OCI-LY1 (cell line): ENCODE results near the gene ANO2.

Experiments
- H2AFZ ChIP-seq: fragments of 200-600 bp; sonication (generic), shearing (Covaris generic); 2 replicates; pipeline ENCODE4 v1.6.0; 2014; ENCODE audit warnings: antibody characterized with exemption, mild to moderate bottlenecking, low read length
- H3F3A ChIP-seq: fragments of 200-600 bp; sonication (generic), shearing (Covaris generic); 2 replicates; pipeline ENCODE4 v1.6.0; 2014; ENCODE audit warnings: mild to moderate bottlenecking, antibody characterized with exemption, low read length, moderate library complexity; ENCODE audit not compliant: insufficient read depth
- H3K27ac ChIP-seq: fragments of 200-600 bp; sonication (generic); 2 replicates; pipeline ENCODE4 v1.5.1; 2014; ENCODE audit warnings: low read length, mixed run types, mild to moderate bottlenecking, low read depth; ENCODE audit not compliant: poor library complexity, severe bottlenecking
- H3K27me3 ChIP-seq: fragments of 200-600 bp; sonication (generic); 2 replicates; pipeline ENCODE4 v1.6.0; 2014; ENCODE audit warnings: antibody characterized with exemption, mild to moderate bottlenecking, low read length, moderate library complexity; ENCODE audit not compliant: insufficient read depth
- H3K36me3 ChIP-seq: fragments of 200-600 bp; sonication (generic); 2 replicates; pipeline ENCODE4 v1.6.1; 2014; ENCODE audit warnings: mild to moderate bottlenecking, antibody characterized with exemption, low read length, moderate library complexity, mixed read lengths; ENCODE audit not compliant: insufficient read depth
- H3K4me1 ChIP-seq: fragments of 200-600 bp; sonication (generic); 2 replicates; pipeline ENCODE4 v1.5.1; 2014; ENCODE audit warnings: mild to moderate bottlenecking, low read length, moderate library complexity; ENCODE audit not compliant: insufficient read depth, severe bottlenecking
- H3K4me2 ChIP-seq: fragments of 200-600 bp; sonication (generic), shearing (Covaris generic); 2 replicates; pipeline ENCODE4 v1.6.1; 2014; ENCODE audit warnings: low read length
- H3K4me3 ChIP-seq: fragments of 200-600 bp; sonication (generic); 2 replicates; pipeline ENCODE4 v1.5.1; 2014; ENCODE audit warnings: low read length, low read depth, mild to moderate bottlenecking, mixed read lengths; ENCODE audit not compliant: poor library complexity, severe bottlenecking
- H3K79me2 ChIP-seq: fragments of 200-600 bp; shearing (Covaris generic); 2 replicates; pipeline ENCODE4 v1.6.1; 2016; ENCODE audit warnings: mixed run types, low read length, mixed read lengths; ENCODE audit not compliant: insufficient read depth
- H3K9ac ChIP-seq: fragments of 200-600 bp; sonication (generic), shearing (Covaris generic); 2 replicates; pipeline ENCODE4 v1.6.1; 2014; ENCODE audit warnings: mild to moderate bottlenecking, low read length, mixed read lengths
- H3K9me2 ChIP-seq: fragments of 200-600 bp; sonication (generic), shearing (Covaris generic); 2 replicates; pipeline ENCODE4 v1.6.1; 2014; ENCODE audit warnings: low read depth, mild to moderate bottlenecking, low read length, mixed read lengths
- H3K9me3 ChIP-seq: fragments of 200-600 bp; shearing (Covaris generic); 2 replicates; pipeline ENCODE4 v1.6.1; 2014; ENCODE audit warnings: low read length, mixed read lengths
- H4K20me1 ChIP-seq: fragments of 200-600 bp; sonication (generic), shearing (Covaris generic); 2 replicates; pipeline ENCODE4 v1.6.0; 2016; ENCODE audit warnings: mild to moderate bottlenecking, low read length; ENCODE audit not compliant: insufficient read depth
- CTCF ChIP-seq: fragments of 200-600 bp; sonication (generic), shearing (Covaris generic); IDR thresholded peaks from 2 replicates; pipeline ENCODE4 v1.5.1; 2017; ENCODE audit warnings: mild to moderate bottlenecking, antibody characterized with exemption, low read length, moderate library complexity, mixed read lengths
- EZH2 ChIP-seq: fragments of 200-600 bp; sonication (generic), shearing (Covaris generic); IDR thresholded peaks from 2 replicates; pipeline ENCODE4 v1.8.0; 2017; ENCODE audit warnings: borderline replicate concordance, mixed run types, mild to moderate bottlenecking, antibody characterized with exemption, low read length, moderate library complexity, mixed read lengths

Gene ANO2

GRCh38 chr12:5941907-5942306, 3.2 kb downstream of the ANO2 start:
- no peaks in the 10 kb centered on the region for H4K20me1 ChIP-seq
- no peaks in the 10 kb centered on the region for H3K4me1 ChIP-seq
- H3F3A ChIP-seq, result no peaks in the 10 kb centered on the region
- H3K4me3 ChIP-seq, result no peak overlapping the region
- no peak for TF ChIP-seq CTCF
- TF ChIP-seq EZH2, result no peak
- no peaks in the 10 kb centered on the region for H3K27me3 ChIP-seq
- no peaks in the 10 kb centered on the region for H3K36me3 ChIP-seq
- no peak overlapping the region for H3K4me2 ChIP-seq
- no peaks in the 10 kb centered on the region for H3K9me3 ChIP-seq
- H3K9ac ChIP-seq, result no peak overlapping the region
- H3K9me2 ChIP-seq, result no peaks in the 10 kb centered on the region
- no peak overlapping the region for H2AFZ ChIP-seq
- H3K27ac ChIP-seq, result no peak overlapping the region
- H3K79me2 ChIP-seq, result no peaks in the 10 kb centered on the region

- H3K4me1 ChIP-seq, result no peaks in the 10 kb centered on the region
- TF ChIP-seq EZH2, result no peak
- TF ChIP-seq CTCF, result no peak
- no peaks in the 10 kb centered on the region for H3K79me2 ChIP-seq
- no peaks in the 10 kb centered on the region for H3K36me3 ChIP-seq
- H3K27me3 ChIP-seq, result no peaks in the 10 kb centered on the region
- H3K27ac ChIP-seq, result no peak overlapping the region
- H3K9me3 ChIP-seq, result no peaks in the 10 kb centered on the region
- no peaks in the 10 kb centered on the region for H3K9me2 ChIP-seq
- no peaks in the 10 kb centered on the region for H4K20me1 ChIP-seq
- H2AFZ ChIP-seq, result no peak overlapping the region
- H3K9ac ChIP-seq, result no peak overlapping the region
- no peak overlapping the region for H3K4me2 ChIP-seq
- H3K4me3 ChIP-seq, result no peak overlapping the region
- H3F3A ChIP-seq, result no peaks in the 10 kb centered on the region
These were observed 17.1 kb downstream of the ANO2 start for GRCh38 chr12:5927732-5928516.

GRCh38 chr12:5925646-5926045, 19.4 kb downstream of the ANO2 start:
- Histone ChIP-seq H3K4me3 (no peak overlapping the region), H4K20me1 (no peaks in the 10 kb centered on the region), H3K9me3 (no peaks in the 10 kb centered on the region), H3K27ac (no peak overlapping the region), H3K4me1 (no peaks in the 10 kb centered on the region), H3K9me2 (no peaks in the 10 kb centered on the region), H3K36me3 (no peaks in the 10 kb centered on the region), H3K79me2 (no peaks in the 10 kb centered on the region), H3K9ac (no peak overlapping the region), H3K4me2 (no peak overlapping the region), H3K27me3 (no peaks in the 10 kb centered on the region), H3F3A (no peaks in the 10 kb centered on the region), H2AFZ (no peak overlapping the region)
- no peak for TF ChIP-seq EZH2
- no peak for TF ChIP-seq CTCF
